Endodermal cell (in vitro differentiated cells): ENCODE measurements around the gene CD226. TPM values are rescaled to one million over a fixed set of nuclear protein-coding genes. Genes with fewer than 3 reads are reported as not detected.
A peak's percentile ranks its signal among the peaks of the same experiment; 100 is the strongest.

Experiments used
- DNase-seq: peaks from one replicate; pipeline ENCODE4 v3.0.0-alpha.2; 2017
- H3K27ac ChIP-seq: 2 replicates; pipeline ENCODE4 v1.5.1; 2013; ENCODE audit warnings: mild to moderate bottlenecking, low read depth, low read length, moderate library complexity
- H3K27me3 ChIP-seq: 2 replicates; pipeline ENCODE4 v1.6.1; 2013; ENCODE audit warnings: mild to moderate bottlenecking, low read length, moderate library complexity; ENCODE audit not compliant: insufficient read depth, control insufficient read depth, poor library complexity, severe bottlenecking
- H3K36me3 ChIP-seq: 2 replicates; pipeline ENCODE4 v1.7.0; 2013; ENCODE audit warnings: mild to moderate bottlenecking, low read length, moderate library complexity; ENCODE audit not compliant: control insufficient read depth, insufficient read depth
- H3K4me1 ChIP-seq: one replicate; pipeline ENCODE4 v1.7.0; 2013; ENCODE audit warnings: low read length; ENCODE audit not compliant: control insufficient read depth, insufficient read depth
- H3K4me3 ChIP-seq: 2 replicates; pipeline ENCODE4 v1.5.1; 2013; ENCODE audit warnings: mild to moderate bottlenecking, low read length, moderate library complexity
- H3K9ac ChIP-seq: 2 replicates; pipeline ENCODE4 v1.6.1; 2013; ENCODE audit warnings: mild to moderate bottlenecking, low read length, moderate library complexity; ENCODE audit not compliant: poor library complexity, severe bottlenecking; ENCODE audit errors: extremely low read depth
- H3K9me3 ChIP-seq: 2 replicates; pipeline ENCODE4 v1.6.1; 2013; ENCODE audit warnings: mild to moderate bottlenecking, low read length, moderate library complexity; ENCODE audit not compliant: control insufficient read depth
- H3K27ac Mint-ChIP-seq: 2 replicates; pipeline ENCODE4 v1.8.0; 2020; ENCODE audit warnings: mixed read lengths
- H3K27me3 Mint-ChIP-seq: 2 replicates; pipeline ENCODE4 v1.8.0; 2021; ENCODE audit warnings: mild to moderate bottlenecking, mixed read lengths; ENCODE audit not compliant: insufficient read depth
- H3K36me3 Mint-ChIP-seq: 2 replicates; pipeline ENCODE4 v1.8.0; 2020; ENCODE audit warnings: low read depth, mixed read lengths
- H3K4me1 Mint-ChIP-seq: 2 replicates; pipeline ENCODE4 v1.8.0; 2020; ENCODE audit warnings: mixed read lengths
- H3K4me3 Mint-ChIP-seq: 2 replicates; pipeline ENCODE4 v1.8.0; 2020; ENCODE audit warnings: mild to moderate bottlenecking, moderate library complexity, mixed read lengths
- H3K9me3 Mint-ChIP-seq: 2 replicates; pipeline ENCODE4 v1.8.0; 2020; ENCODE audit warnings: mild to moderate bottlenecking, mixed read lengths
- WGBS, 2 experiments: methylation state at CpG; one replicate each; pipeline versions ENCODE4 v1.1.5 to v1.1.7; 2013; ENCODE audit warnings: missing lambda C conversion rate in 2 of 2, mixed read lengths in 1 of 2; ENCODE audit not compliant: insufficient coverage in 1 of 2, insufficient read length in 1 of 2; 5-methylcytosine and 5-hydroxymethylcytosine counted together
- total RNA-seq, 2 donors: library from RNA; stranded (reverse); fragmentation: NEBNext Ultra II Directional in 1 of 2; extraction: Animal tissue kit (Norgen Biotek cat#: 25700) in 1 of 2; gene quantifications; 2 replicates in 1 of 2; 3 replicates in 1 of 2; pipeline ENCODE4 v1.2.1, GENCODE V29; 2021
- TF ChIP-seq, protein P1 (sequence below): fragments of 200-600 bp; sonication (generic); conservative IDR thresholded peaks from 2 replicates; pipeline ENCODE4 v1.5.0; 2021; ENCODE audit warnings: antibody characterized with exemption, mild to moderate bottlenecking

The CD226 gene
- total RNA-seq, 2 donors from 2014 or later: 0.13 TPM; not detected in 1

DNA sequence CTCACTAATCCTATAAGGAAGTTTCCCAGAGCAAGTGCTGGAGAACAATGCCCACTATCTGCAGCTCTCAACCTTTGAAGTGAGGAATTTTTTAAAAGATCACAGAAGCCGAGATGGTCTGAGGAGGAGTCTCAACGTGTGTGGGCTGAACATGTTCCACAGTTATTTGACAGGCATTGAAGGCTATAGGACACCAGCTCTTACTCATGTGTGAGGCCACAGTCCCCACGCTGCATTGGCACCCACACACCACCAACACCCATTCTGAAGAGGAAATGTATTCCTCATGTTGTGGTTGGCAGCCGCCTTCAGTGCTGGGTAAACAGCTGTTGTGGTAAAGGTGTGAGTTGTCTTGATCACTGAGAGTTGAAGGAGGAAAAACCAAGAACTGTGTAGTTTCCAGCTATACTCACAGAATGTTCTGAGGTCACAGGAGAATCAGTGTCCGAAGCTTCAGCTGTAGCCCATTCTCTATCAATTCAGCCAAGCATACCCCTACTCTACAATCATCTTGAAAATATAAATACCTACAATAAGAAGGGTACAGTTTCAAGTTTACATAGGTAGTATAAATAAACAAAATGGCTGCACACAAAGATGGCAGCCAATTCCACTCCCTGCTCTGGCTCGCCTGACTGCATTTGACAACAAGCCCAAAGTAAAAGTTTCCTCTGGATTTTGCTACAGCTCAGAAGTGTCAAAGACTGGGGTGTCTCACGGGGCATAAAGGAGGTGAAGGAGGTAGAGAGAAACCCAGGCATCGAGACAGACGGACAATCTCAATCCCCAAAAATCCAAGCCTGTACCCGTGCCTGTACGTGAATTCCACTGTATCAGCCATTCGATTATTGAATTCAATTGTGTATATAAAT lies 12.1 kb downstream of the CD226 start:
- TF ChIP-seq, protein P1, sequence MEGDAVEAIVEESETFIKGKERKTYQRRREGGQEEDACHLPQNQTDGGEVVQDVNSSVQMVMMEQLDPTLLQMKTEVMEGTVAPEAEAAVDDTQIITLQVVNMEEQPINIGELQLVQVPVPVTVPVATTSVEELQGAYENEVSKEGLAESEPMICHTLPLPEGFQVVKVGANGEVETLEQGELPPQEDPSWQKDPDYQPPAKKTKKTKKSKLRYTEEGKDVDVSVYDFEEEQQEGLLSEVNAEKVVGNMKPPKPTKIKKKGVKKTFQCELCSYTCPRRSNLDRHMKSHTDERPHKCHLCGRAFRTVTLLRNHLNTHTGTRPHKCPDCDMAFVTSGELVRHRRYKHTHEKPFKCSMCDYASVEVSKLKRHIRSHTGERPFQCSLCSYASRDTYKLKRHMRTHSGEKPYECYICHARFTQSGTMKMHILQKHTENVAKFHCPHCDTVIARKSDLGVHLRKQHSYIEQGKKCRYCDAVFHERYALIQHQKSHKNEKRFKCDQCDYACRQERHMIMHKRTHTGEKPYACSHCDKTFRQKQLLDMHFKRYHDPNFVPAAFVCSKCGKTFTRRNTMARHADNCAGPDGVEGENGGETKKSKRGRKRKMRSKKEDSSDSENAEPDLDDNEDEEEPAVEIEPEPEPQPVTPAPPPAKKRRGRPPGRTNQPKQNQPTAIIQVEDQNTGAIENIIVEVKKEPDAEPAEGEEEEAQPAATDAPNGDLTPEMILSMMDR: no peak
- Histone ChIP-seq H3K27me3 (no peaks in the 10 kb centered on the region), H3K9ac (no peak overlapping the region), H3K4me1 (peaks cover 17% of the 10 kb centered on the region), H3K27ac (no peak overlapping the region), H3K4me3 (peak overlapping the region; percentile 21), H3K36me3 (no peaks in the 10 kb centered on the region), H3K9me3 (no peaks in the 10 kb centered on the region)
- H3K4me3 Mint-ChIP-seq: no peak overlapping the region
- peaks cover 12% of the 10 kb centered on the region for H3K4me1 Mint-ChIP-seq
- H3K9me3 Mint-ChIP-seq: no peaks in the 10 kb centered on the region
- DNase-seq: peak; percentile 78
- 76 to 100% methylated on average over 1 to 11 of the region's 12 CpGs for WGBS, 2 experiments
- H3K36me3 Mint-ChIP-seq: no peaks in the 10 kb centered on the region
- peaks cover 2% of the 10 kb centered on the region for H3K27me3 Mint-ChIP-seq
- H3K27ac Mint-ChIP-seq: peak overlapping the region; percentile 48

DNA sequence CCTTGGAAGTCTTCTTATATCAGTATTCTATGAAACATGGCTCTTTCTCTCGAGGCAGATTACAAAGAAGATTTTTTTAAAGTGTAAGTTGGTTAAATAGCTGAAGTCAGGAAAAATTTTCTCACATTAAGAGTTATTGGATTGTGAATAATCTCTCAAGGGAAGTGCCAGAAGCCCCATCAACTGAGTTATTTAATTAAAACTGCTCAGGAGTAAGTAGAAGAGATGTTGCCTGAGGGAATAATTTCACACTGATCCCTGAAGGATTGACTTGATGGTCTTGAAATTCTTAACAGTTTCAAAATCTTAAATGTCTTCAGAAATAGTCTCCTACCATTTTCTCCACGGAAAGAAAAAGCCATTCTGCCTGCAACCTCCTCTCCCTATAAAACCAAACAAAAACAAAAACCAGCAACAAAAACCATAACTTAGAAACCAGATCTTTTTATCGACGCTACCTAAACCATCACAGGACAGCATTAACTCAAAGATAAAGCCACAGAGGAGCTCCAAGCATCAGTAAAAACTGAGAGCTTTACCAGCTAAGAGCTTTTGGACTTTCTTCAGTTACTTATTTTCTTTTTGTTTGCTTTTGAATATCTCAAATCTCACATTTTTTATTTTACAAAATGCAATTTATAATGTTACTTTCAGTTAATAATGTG lies 12.9 kb downstream of the CD226 start:
- peaks cover 9% of the 10 kb centered on the region for H3K4me1 Mint-ChIP-seq
- no peaks in the 10 kb centered on the region for H3K9me3 ChIP-seq
- no peak for DNase-seq
- 67 to 74% methylated on average over 2 to 4 of the region's 4 CpGs for WGBS, 2 experiments
- H3K27me3 Mint-ChIP-seq: peaks cover 2% of the 10 kb centered on the region
- peak overlapping the region; percentile 8 for H3K9ac ChIP-seq
- H3K4me3 Mint-ChIP-seq: no peak overlapping the region
- H3K27ac ChIP-seq: no peak overlapping the region
- no peaks in the 10 kb centered on the region for H3K36me3 Mint-ChIP-seq
- no peaks in the 10 kb centered on the region for H3K27me3 ChIP-seq
- TF ChIP-seq, protein P1: no peak
- H3K27ac Mint-ChIP-seq: no peak overlapping the region
- no peaks in the 10 kb centered on the region for H3K36me3 ChIP-seq
- peaks cover 17% of the 10 kb centered on the region for H3K4me1 ChIP-seq
- H3K4me3 ChIP-seq: no peak overlapping the region
- no peaks in the 10 kb centered on the region for H3K9me3 Mint-ChIP-seq

DNA sequence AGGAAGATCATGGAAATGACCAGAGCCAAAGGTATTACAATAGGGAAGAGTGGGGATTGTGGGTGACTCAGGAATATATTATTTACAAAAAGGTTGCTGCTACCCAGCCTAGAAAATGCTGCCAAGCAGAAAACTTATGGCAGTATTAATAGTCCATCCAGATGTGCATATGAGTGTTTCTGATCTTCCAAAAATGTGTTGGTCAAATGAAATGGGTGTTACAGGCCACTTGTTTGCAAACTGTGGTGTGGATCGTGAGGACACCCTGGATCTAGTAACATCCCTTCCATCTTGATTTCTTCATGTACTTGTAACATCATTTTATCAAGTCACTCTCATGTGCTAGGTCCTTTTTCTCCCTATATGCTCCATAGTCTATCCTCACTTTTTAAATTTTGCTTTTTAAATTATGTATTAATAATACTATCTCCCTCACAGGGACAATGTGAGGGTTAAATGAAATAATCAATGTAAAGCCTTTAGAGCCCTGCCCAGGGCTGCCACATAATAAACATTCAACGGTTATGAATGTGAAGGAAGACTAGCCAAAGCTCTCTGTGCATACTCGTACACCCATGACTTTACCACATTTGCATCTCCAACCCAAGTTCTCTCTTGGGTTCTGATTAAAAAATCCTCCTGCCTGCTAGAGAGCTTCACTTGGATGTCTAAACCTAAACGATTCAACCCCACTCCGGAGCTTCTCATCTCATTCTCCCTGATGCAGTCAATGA lies 18.5 kb downstream of the CD226 start:
- TF ChIP-seq, protein P1: no peak
- Histone ChIP-seq H3K9ac (no peak overlapping the region), H3K27me3 (no peaks in the 10 kb centered on the region), H3K27ac (no peak overlapping the region), H3K9me3 (no peaks in the 10 kb centered on the region), H3K4me1 (peaks cover 5% of the 10 kb centered on the region), H3K36me3 (no peaks in the 10 kb centered on the region), H3K4me3 (no peak overlapping the region)
- Mint-ChIP-seq H3K4me1 (peaks cover 3% of the 10 kb centered on the region), H3K27me3 (no peaks in the 10 kb centered on the region), H3K27ac (no peak overlapping the region), H3K36me3 (no peaks in the 10 kb centered on the region), H3K4me3 (no peak overlapping the region), H3K9me3 (no peaks in the 10 kb centered on the region)
- no peak for DNase-seq
- WGBS, 2 experiments: 97 to 98% methylated on average over 4 to 5 of the region's 5 CpGs
